Esophagus (tissue), 2 donors: ENCODE data around the gene NAA40. TPM values are rescaled to one million over a fixed set of nuclear protein-coding genes. Genes with fewer than 3 reads are reported as not detected.
"Not testable (repeated sequence)": the region's sequence is repeated elsewhere in the genome, so short reads cannot be mapped to it uniquely, and the experiment has no call there.

Experiments used
- H3K27ac ChIP-seq, 2 donors: one replicate each; pipeline ENCODE4 v1.5.1; 2013; ENCODE audit warnings: low read depth in 2 of 2, mild to moderate bottlenecking in 2 of 2, inconsistent platforms in 1 of 2, low read length in 1 of 2, moderate library complexity in 1 of 2
- H3K27me3 ChIP-seq, 2 donors: one replicate each; pipeline ENCODE4 v1.6.1; 2013; ENCODE audit warnings: low read length in 2 of 2, control low read depth in 1 of 2, mild to moderate bottlenecking in 1 of 2; ENCODE audit not compliant: insufficient read depth in 2 of 2, control insufficient read depth in 1 of 2
- H3K36me3 ChIP-seq, 2 donors: one replicate each; pipeline ENCODE4 v1.6.1; 2013; ENCODE audit warnings: low read length in 1 of 2; ENCODE audit not compliant: control insufficient read depth in 2 of 2, insufficient read depth in 2 of 2
- H3K4me1 ChIP-seq, 2 donors: one replicate each; pipeline ENCODE4 v1.6.1; 2013; ENCODE audit warnings: low read length in 1 of 2; ENCODE audit not compliant: control insufficient read depth in 2 of 2, insufficient read depth in 2 of 2
- H3K4me3 ChIP-seq, 2 donors: one replicate each; pipeline ENCODE4 v1.5.1; 2013; ENCODE audit warnings: low read length in 2 of 2, mild to moderate bottlenecking in 2 of 2, low read depth in 1 of 2, moderate library complexity in 1 of 2
- H3K9me3 ChIP-seq, 2 donors: one replicate each; pipeline ENCODE4 v1.6.1; 2013; ENCODE audit warnings: mild to moderate bottlenecking in 2 of 2, low read depth in 1 of 2, low read length in 1 of 2, moderate library complexity in 1 of 2; ENCODE audit not compliant: control insufficient read depth in 2 of 2, insufficient read depth in 1 of 2
- WGBS, 2 donors: extraction: QIAGEN DNeasy Blood & Tissue Kit; methylation state at CpG; one replicate each; pipeline ENCODE4 v1.1.7; 2013; 5-methylcytosine and 5-hydroxymethylcytosine counted together
- polyA plus RNA-seq, 2 donors: library from polyadenylated mRNA; stranded (reverse); fragments of 200-250 nt; gene quantifications; one replicate each; pipeline ENCODE4 v1.2.3, GENCODE V29; 2013
- donor health status: healthy with polysubstance abuse.
- donor health status: Bipolar disorder and iron deficiency.

NAA40 gene
- polyA plus RNA-seq, 2 donors, result 8.5 to 11.8 TPM

DNA sequence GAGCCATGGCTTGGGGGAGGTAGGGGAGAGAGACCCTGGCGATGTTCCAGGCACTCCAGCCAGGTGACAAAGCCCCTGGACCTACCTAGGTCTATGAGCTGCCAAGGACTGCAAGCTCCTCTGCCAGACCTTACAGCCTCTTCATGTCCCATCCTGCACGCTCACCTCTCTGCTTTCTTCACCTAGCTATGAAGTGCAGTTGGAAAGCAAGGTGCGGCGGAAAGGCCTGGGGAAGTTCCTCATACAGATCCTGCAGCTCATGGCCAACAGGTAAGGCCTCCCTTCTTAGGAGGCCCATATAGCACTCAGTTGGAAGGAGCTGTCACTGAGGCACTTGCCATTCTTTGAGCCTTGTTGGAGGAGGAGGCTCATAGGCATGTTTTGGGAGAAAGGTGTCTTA lies 13.8 kb downstream of the NAA40 start:
- WGBS, 2 donors, result 63 to 81% methylated on average over 4 of the region's 4 CpGs
- peaks cover 8 to 18% of the 10 kb centered on the region in 2 donors for H3K36me3 ChIP-seq
- peak overlapping the region; percentile 78 to 88 for H3K27ac ChIP-seq
- peaks cover 0 to 9% of the 10 kb centered on the region in 2 donors for H3K4me1 ChIP-seq
- H3K4me3 ChIP-seq, result no peak overlapping the region
- H3K9me3 ChIP-seq, result no peaks in the 10 kb centered on the region
- no peaks in the 10 kb centered on the region for H3K27me3 ChIP-seq

DNA sequence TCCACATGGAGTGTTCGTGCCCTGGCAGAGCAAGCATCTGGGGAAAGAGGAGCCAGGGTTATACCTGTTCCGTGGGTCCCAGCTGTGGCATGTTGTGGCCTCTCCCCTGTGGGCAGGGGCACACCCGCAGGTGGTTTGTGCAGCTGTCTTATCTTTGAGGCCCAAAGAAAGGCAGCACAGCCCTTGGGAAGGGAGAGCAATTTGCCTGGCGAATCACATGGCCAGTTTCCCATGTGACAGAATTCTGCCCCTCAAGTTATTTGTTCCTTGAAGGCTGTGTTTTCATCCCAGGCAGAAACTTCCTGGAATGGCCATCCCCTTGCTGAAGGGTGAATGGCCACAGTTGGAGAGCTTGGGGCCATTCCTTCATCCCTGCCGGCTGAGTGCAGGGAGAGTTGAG lies 19.2 kb downstream of the NAA40 start:
- Histone ChIP-seq H3K27me3 (no peaks in the 10 kb centered on the region), H3K4me3 (no peak overlapping the region), H3K9me3 (no peaks in the 10 kb centered on the region), H3K4me1 (peaks cover 0 to 15% of the 10 kb centered on the region in 2 donors), H3K27ac (no peak overlapping the region), H3K36me3 (peaks cover 8 to 18% of the 10 kb centered on the region in 2 donors)
- 52 to 71% methylated on average over 5 of the region's 5 CpGs for WGBS, 2 donors

DNA sequence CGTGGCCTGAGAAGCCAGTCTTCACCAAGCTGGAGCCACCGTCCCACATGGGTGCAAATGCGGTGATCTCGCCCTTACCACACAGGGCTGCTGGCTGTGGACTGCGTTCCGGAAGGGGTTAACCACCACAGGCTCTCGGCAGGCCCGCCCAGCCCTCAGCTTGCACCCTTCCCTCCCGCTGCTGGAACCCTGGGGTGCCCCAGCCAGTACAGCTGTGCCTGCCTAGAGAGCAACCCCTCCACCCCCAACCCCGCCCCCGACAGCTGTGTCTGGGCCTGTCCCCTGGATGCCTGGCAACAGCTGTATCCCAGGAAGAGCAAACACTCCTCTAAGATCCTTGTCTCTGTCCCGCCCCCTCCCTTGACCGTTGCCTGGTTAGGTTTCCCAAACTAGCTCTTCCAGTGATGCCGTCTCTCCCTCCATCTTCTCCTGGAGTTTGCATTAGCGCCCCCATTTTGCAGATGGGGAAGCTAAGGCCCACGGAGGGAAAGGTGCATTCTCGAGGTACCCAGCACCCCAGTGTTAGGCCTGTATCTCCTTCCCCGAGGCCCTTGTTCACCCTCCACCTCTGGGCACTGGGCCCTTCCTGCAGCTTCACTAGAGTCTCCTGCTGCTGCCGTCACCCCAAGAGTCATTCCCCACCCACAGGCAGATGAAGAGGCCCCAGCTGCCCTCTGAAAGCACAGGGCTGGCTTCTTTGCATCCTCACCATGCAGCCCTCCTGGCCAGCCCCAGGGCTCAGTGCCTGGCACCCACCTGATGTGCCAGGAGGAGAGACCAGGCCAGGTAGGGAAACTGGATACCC lies 23.0 kb downstream of the NAA40 start:
- H3K27ac ChIP-seq, result no peak overlapping the region
- H3K4me3 ChIP-seq, result no peak overlapping the region
- H3K4me1 ChIP-seq, result peaks cover 0 to 15% of the 10 kb centered on the region in 2 donors
- H3K27me3 ChIP-seq, result no peaks in the 10 kb centered on the region
- H3K9me3 ChIP-seq, result no peaks in the 10 kb centered on the region
- 22 to 32% methylated on average over 18 to 19 of the region's 19 CpGs for WGBS, 2 donors
- H3K36me3 ChIP-seq, result no peaks in the 10 kb centered on the region

DNA sequence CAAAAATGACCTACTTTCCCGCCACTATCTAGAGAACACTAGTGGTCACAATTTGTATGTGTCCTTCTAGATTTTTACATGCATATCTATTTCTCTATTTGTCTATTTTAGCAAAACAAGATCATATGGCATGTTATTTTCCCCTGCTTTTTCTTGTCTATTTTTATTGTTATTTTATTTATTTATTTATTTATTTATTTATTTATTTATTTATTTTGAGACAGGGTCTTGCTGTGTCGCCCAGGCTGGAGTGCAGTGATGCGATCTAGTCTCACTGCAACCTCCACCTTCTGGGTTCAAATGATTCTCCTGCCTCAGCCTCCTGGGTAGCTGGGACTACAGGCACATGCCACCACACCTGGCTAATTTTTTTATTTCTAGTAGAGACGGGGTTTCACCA lies 25.1 kb downstream of the NAA40 start:
- not testable (repeated sequence) for H3K36me3 ChIP-seq, H3K4me3 ChIP-seq, H3K27me3 ChIP-seq, H3K9me3 ChIP-seq, H3K27ac ChIP-seq
- 95% methylated on average over 4 of the region's 4 CpGs for WGBS, 2 donors
- H3K4me1 ChIP-seq, result peaks cover 0 to 11% of the 10 kb centered on the region in 2 donors

DNA sequence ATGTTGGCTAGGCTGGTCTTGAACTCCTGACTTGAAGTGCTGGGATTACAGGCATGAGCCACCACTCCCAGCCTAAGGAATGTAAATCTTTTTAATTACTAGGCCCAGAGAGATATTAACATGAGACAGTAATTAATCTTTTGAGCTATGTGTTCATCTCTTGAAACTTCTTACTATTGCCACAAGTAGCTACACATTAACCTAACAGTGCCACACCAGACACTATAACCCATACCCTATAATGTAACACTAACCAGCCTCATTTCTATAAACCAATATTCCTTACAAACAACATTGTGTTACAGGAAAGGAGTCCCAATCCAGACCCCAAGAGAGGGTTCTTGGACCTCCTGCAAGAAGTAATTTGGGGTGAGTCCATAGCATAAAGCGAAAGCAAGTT lies 27.6 kb downstream of the NAA40 start:
- 96 to 98% methylated on average over 1 of the region's 1 CpG for WGBS, 2 donors
- peaks cover 0 to 5% of the 10 kb centered on the region in 2 donors for H3K4me1 ChIP-seq
- H3K36me3 ChIP-seq, result no peaks in the 10 kb centered on the region

DNA sequence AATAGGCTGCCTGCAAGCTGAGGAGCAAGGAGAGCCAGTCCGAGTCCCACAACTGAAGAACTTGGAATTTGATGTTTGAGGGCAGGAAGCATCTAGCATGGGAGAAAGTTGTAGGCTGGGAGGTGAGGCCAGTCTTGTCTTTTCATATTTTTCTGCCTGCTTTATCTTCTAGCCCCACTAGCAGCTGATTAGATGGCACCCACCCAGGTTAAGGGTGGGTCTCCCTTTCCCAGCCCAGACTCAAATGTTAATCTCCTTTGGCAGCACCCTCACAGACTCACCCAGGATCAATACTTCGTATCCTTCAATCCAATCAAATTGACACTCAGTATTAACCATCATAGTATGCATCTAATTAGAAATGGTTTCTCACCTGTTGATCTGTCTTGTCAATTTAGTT lies 30.7 kb downstream of the NAA40 start:
- WGBS, 2 donors, result 71 to 79% methylated on average over 2 of the region's 2 CpGs
- no peaks in the 10 kb centered on the region for H3K36me3 ChIP-seq
- H3K27me3 ChIP-seq, result no peaks in the 10 kb centered on the region
- no peak overlapping the region for H3K4me3 ChIP-seq
- H3K9me3 ChIP-seq, result no peaks in the 10 kb centered on the region
- no peak overlapping the region for H3K27ac ChIP-seq
- no peaks in the 10 kb centered on the region for H3K4me1 ChIP-seq

More for the DNA sequence above, 27.6 kb downstream of the NAA40 start:
- Histone ChIP-seq H3K9me3 (no peaks in the 10 kb centered on the region), H3K4me3 (no peak overlapping the region), H3K27me3 (no peaks in the 10 kb centered on the region), H3K27ac (no peak overlapping the region)

DNA sequence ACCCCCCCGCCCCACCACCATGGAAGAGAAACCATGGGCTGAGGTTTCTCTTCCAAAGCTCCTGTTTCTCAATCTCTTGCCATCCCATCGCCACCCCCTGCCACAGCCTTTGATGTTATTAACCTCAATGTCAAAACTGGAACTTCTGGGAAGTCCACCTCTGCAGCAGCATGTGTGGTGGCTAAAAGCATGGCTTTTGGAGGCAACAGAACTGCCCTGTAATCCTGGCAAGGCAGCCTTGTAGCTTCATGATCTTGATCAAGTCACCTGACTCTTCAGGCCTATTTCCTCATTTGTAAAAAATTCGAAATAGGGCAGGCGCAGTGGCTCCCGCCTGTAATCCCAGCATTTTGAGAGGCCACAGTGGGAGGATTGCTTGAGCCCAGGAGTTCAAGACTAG lies 32.1 kb downstream of the NAA40 start:
- H3K27ac ChIP-seq, result no peak overlapping the region
- peaks cover under 1 to 2% of the 10 kb centered on the region in 2 donors for H3K4me1 ChIP-seq
- WGBS, 2 donors, result 69 to 76% methylated on average over 5 of the region's 5 CpGs
- H3K4me3 ChIP-seq, result no peak overlapping the region
- no peaks in the 10 kb centered on the region for H3K27me3 ChIP-seq
- no peaks in the 10 kb centered on the region for H3K9me3 ChIP-seq
- H3K36me3 ChIP-seq, result no peaks in the 10 kb centered on the region

DNA sequence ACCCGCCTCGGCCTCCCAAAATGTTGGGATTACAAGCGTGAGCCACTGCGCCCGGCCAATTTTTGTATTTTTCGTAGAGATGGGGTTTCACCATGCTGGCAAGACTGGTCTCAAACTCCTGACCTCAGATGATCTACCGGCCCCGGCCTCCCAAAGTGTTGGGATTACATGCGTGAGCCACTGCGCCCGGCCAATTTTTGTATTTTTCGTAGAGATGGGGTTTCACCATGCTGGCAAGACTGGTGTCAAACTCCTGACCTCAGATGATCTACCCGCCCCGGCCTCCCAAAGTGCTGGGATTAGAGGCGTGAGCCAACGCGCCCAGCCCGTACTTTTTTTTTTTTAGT lies 35.1 kb downstream of the NAA40 start:
- 66% methylated on average over 18 of the region's 18 CpGs for WGBS, 2 donors
- Histone ChIP-seq H3K27ac (peak overlapping the region in 1 of 2 donors; percentile 7), H3K4me1 (peaks cover 10 to 11% of the 10 kb centered on the region in 2 donors), H3K36me3 (peaks cover 0 to 10% of the 10 kb centered on the region in 2 donors)
- H3K4me3 ChIP-seq, H3K27me3 ChIP-seq, H3K9me3 ChIP-seq: not testable (repeated sequence)

DNA sequence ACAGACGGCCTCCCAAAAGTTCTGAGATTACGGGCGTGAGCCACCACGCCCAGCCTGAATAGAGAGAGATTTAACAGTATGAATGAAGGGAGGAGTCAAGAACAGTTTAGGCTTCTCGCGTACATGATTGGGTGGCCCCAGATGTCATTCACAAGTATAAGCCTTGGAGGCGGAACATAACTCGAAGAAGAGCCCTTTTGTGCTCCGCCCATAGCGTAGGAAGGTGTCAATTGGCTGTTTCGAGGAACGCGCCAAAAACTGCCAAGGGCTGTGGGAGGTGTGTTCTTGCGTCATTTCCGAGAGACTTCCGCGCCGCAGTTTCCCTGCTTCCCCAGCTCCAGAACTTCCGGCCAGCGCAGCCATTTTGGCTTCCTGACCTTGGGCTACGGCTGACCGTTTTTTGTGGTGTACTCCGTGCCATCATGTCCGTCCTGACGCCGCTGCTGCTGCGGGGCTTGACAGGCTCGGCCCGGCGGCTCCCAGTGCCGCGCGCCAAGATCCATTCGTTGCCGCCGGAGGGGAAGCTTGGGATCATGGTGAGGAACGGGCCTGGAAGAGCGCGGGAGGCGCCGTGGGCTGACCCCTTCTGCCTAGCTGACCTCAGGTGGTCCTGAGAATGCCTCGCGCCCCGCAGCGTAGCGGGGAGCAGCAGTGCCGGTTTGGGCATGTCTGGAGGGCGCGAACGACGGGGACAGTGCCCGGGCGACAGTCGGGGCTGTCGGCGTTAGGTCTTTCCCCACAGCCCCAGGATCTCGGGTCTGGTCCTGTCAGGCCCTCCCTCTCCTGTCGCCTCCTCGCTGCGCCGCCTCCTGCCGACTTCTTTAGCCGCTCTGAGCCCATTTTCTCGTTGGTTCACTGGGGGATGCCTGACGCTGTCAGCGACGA lies 35.7 kb downstream of the NAA40 start, which contains the start of gene COX8A:
Gene COX8A (plus strand): TSS at position 362 of the 885 bp plus-strand sequence. CDS start 61 bp downstream, at position 423.
- H3K36me3 ChIP-seq, result peaks cover 0 to 11% of the 10 kb centered on the region in 2 donors
- H3K27ac ChIP-seq, result peak within 1 kb of the TSS; percentile 98 to 100
- 0% methylated on average over 67 of the region's 67 CpGs for WGBS, 2 donors
- H3K27me3 ChIP-seq, result no peaks in the 10 kb centered on the region
- no peaks in the 10 kb centered on the region for H3K9me3 ChIP-seq
- peaks cover 10 to 14% of the 10 kb centered on the region in 2 donors for H3K4me1 ChIP-seq
- H3K4me3 ChIP-seq, result peak within 1 kb of the TSS; percentile 92 to 99
